ENCODE results near the gene CRABP2. TPM values are rescaled to one million over a fixed set of nuclear protein-coding genes. Genes with fewer than 3 reads are reported as not detected.

Gene CRABP2
- total and polyA plus RNA-seq, 2 donors (not counting 3 experiments of a cell fraction or from before 2014, with no cell fraction given), result 0.32 to 1.0 TPM

GRCh38 chr1:156675210-156676113 is 29.9 kb downstream of the CRABP2 start:
- POLR2A ChIA-PET, result interaction anchor here (1.5 to 3.0 kb wide), 3 partner anchors 8 to 14 kb away, joined by 7 to 32 read pairs (median 9); no protein-coding TSS in a partner anchor
- H3K4me1 ChIP-seq (ENCODE audit: control insufficient read depth, extremely low read depth, insufficient read depth, low read length), result peaks cover 36% of the 10 kb centered on the region
- DNase-seq (ENCODE audit: low read depth, low spot score), result no peak
- intact Hi-C loops (cut with micrococcal nuclease), result no loop called here
- no peak overlapping the region for H3K27ac ChIP-seq (ENCODE audit: insufficient read depth, low read depth, low read length)
- H3K4me2 ChIP-seq (ENCODE audit: insufficient read depth, low read length), result peak overlapping the region; percentile 58
- H4K20me1 ChIP-seq (replicated peaks; ENCODE audit: control insufficient read depth, extremely low read depth, insufficient read depth, low read length), result no peaks in the 10 kb centered on the region
- H3K36me3 ChIP-seq (ENCODE audit: control insufficient read depth in 2 of 2, extremely low read depth in 1 of 2, insufficient read depth in 2 of 2, low read length in 2 of 2), result peaks cover 0 to 6% of the 10 kb centered on the region in 2 experiments
- peak overlapping the region; percentile 50 to 84 (median 81) for H3K4me3 ChIP-seq (replicated peaks in 1 of 3; ENCODE audit: insufficient read depth in 1 of 3, low read depth in 1 of 3, low read length in 3 of 3)
- peaks cover 2 to 4% of the 10 kb centered on the region in 2 experiments for H3K27me3 ChIP-seq (ENCODE audit: control insufficient read depth in 2 of 2, insufficient read depth in 2 of 2, low read length in 2 of 2)
- peaks cover 39% of the 10 kb centered on the region for H3K79me2 ChIP-seq (ENCODE audit: control insufficient read depth, insufficient read depth, low read length)
- TF ChIP-seq EZH2 (IDR thresholded peaks at IDR 0.05; ENCODE audit: borderline replicate concordance, low read depth, low read length, severe bottlenecking), result no peak
- no peak for TF ChIP-seq MAX (IDR thresholded peaks at IDR 0.05; ENCODE audit: insufficient read depth, insufficient read length)
- no peak for TF ChIP-seq FOS (IDR thresholded peaks at IDR 0.05; ENCODE audit: borderline replicate concordance, insufficient read depth, low read length)
- TF ChIP-seq GATA2 (IDR thresholded peaks at IDR 0.05; ENCODE audit: insufficient read depth, insufficient read length, low read depth, low read length), result no peak
- TF ChIP-seq POLR2A (IDR thresholded peaks at IDR 0.05; ENCODE audit: low read depth, low read length), result no peak
- TF ChIP-seq CTCF (IDR thresholded peaks at IDR 0.05; ENCODE audit: extremely low read depth in 1 of 2, insufficient read depth in 1 of 2, low read depth in 1 of 2, low read length in 2 of 2), result no peak
- no peak for TF ChIP-seq POLR2AphosphoS5 (IDR thresholded peaks at IDR 0.05; ENCODE audit: insufficient read depth, low read depth, low read length)
- no peak for TF ChIP-seq JUN (IDR thresholded peaks at IDR 0.05; ENCODE audit: borderline replicate concordance, insufficient read depth, insufficient read length, low read depth)
- TF ChIP-seq MYC (IDR thresholded peaks at IDR 0.05; ENCODE audit: low read depth, low read length), result no peak
- H3K9me3 ChIP-seq (replicated peaks; ENCODE audit: control insufficient read depth, insufficient read depth, low read length), result no peaks in the 10 kb centered on the region
- H2AFZ ChIP-seq (ENCODE audit: low read depth, low read length), result no peak overlapping the region
- peak; percentile 8 for FAIRE-seq
- no TSS peak for BruUV-seq (replicated peaks)
- CTCF ChIA-PET, result interaction anchor here (0.8 to 10.9 kb wide), 11 partner anchors 9 to 290 kb away, joined by 3 to 221 read pairs (median 6); partner anchors contain the start of genes HAPLN2, ISG20L2 and METTL25B
- dilution Hi-C loops (cut with MboI; ENCODE audit: extremely low pct_ligation_motif_present, low sequenced_read_pairs), result no loop called here
- H3K9ac ChIP-seq (replicated peaks; ENCODE audit: extremely low read depth, insufficient read depth, low read length), result peak overlapping the region; percentile 75
- no peaks in the 10 kb centered on the region for H3K9me1 ChIP-seq (replicated peaks; ENCODE audit: control insufficient read depth, extremely low read depth, insufficient read depth, low read length)

All from endothelial cell of umbilical vein (primary cell).